Measurements from ENCODE around the gene PPP2R5C. TPM values are rescaled to one million over a fixed set of nuclear protein-coding genes. Genes with fewer than 3 reads are reported as not detected.
A peak's percentile ranks its signal among the peaks of the same experiment; 100 is the strongest.
"Not testable (repeated sequence)": the region's sequence is repeated elsewhere in the genome, so short reads cannot be mapped to it uniquely, and the experiment has no call there.

PPP2R5C gene
- total RNA-seq: 100 to 1,000 TPM; 266 to 449 (median 405) TPM
- 100 to 1,000 TPM; 155 to 181 TPM for polyA plus RNA-seq
- 282 reads per million, percentile 96 among the genes with 10 or more reads in this experiment for total RNA-seq

- ATAC-seq (peak; percentile 73), DNase-seq (peak; percentile 73 to 90 (median 87))
- Histone ChIP-seq H3K4me1 (ENCODE audit: control insufficient read depth in 2 of 2, insufficient read depth in 2 of 2, low read length in 2 of 2) (peaks cover 11 to 14% of the 10 kb centered on the region in 2 donors), H3K4me3 (ENCODE audit: low read length) (peak within 1 kb of the TSS; percentile 94), H3K27me3 (ENCODE audit: control insufficient read depth in 2 of 2, insufficient read depth in 2 of 2, low read length in 2 of 2) (no peaks in the 10 kb centered on the region), H3K27ac (ENCODE audit: low read depth, low read length) (peak within 1 kb of the TSS; percentile 91), H3K9me3 (ENCODE audit: control insufficient read depth in 2 of 3, low read length in 3 of 3) (no peaks in the 10 kb centered on the region), H3K36me3 (ENCODE audit: control insufficient read depth in 2 of 3, insufficient read depth in 3 of 3, low read length in 3 of 3) (peaks cover 0 to 4% (median 4%) of the 10 kb centered on the region in 3 experiments)
- peak within 1 kb of the TSS; percentile 89 to 96 (median 93) for H3K4me3 Mint-ChIP-seq
- H3K4me1 Mint-ChIP-seq: peaks cover 30 to 56% (median 38%) of the 10 kb centered on the region in 7 donors
- H3K9me3 Mint-ChIP-seq: peaks cover 0 to 1% (median 0%) of the 10 kb centered on the region in 11 donors
- intact Hi-C loops (cut with micrococcal nuclease): loop anchor here (1.0 to 5.0 kb wide), 6 partner anchors 22 to 544 kb away; partner anchors contain the start of genes DYNC1H1 (in 1 of the 2), HSP90AA1 (in 1 of the 2), MOK (in 1 of the 2) and WDR20 (in 1 of the 2)
- ChIA-PET POLR2A (interaction anchor here (0.7 to 5.9 kb wide), 19 partner anchors 9 to 188 kb away, joined by 3 to 38 read pairs (median 5); no protein-coding TSS in a partner anchor), CTCF (interaction anchor here (0.6 to 1.6 kb wide), 4 partner anchors 30 to 63 kb away, joined by 3 to 10 read pairs (median 4); no protein-coding TSS in a partner anchor)
- H3K27ac Mint-ChIP-seq: peak within 1 kb of the TSS; percentile 69 to 95 (median 91)
- peaks cover 0 to 16% (median under 1%) of the 10 kb centered on the region in 5 donors for H3K36me3 Mint-ChIP-seq
- H3K27me3 Mint-ChIP-seq: peaks cover 0 to 11% (median 0%) of the 10 kb centered on the region in 5 donors
Observed at GRCh38 chr14:101761032-101761880, at the start of gene PPP2R5C. PPP2R5C (plus strand) TSS chr14:101761709; CDS start chr14:101761894, 185 bp downstream.

GRCh38 chr14:101711857-101712233, 49.7 kb upstream of the PPP2R5C start:
- intact Hi-C loops (cut with micrococcal nuclease); H3K27ac Mint-ChIP-seq; H3K27ac ChIP-seq (ENCODE audit: low read depth, low read length); H3K36me3 Mint-ChIP-seq; H3K9me3 ChIP-seq (ENCODE audit: control insufficient read depth in 2 of 3, low read length in 3 of 3); ATAC-seq; H3K36me3 ChIP-seq (ENCODE audit: control insufficient read depth in 2 of 3, insufficient read depth in 3 of 3, low read length in 3 of 3); H3K27me3 ChIP-seq (ENCODE audit: control insufficient read depth in 2 of 2, insufficient read depth in 2 of 2, low read length in 2 of 2); H3K9me3 Mint-ChIP-seq; H3K4me3 ChIP-seq (ENCODE audit: low read length); CTCF ChIA-PET; DNase-seq; H3K4me3 Mint-ChIP-seq; H3K27me3 Mint-ChIP-seq; POLR2A ChIA-PET: not testable (repeated sequence)
- H3K4me1 ChIP-seq (ENCODE audit: control insufficient read depth in 2 of 2, insufficient read depth in 2 of 2, low read length in 2 of 2): peaks cover 12 to 63% of the 10 kb centered on the region in 2 donors
- peaks cover 7 to 48% (median 27%) of the 10 kb centered on the region in 7 donors for H3K4me1 Mint-ChIP-seq

GRCh38 chr14:101712341-101712740, 49.2 kb upstream of the PPP2R5C start:
- H3K27me3 Mint-ChIP-seq; H3K36me3 ChIP-seq (ENCODE audit: control insufficient read depth in 2 of 3, insufficient read depth in 3 of 3, low read length in 3 of 3); H3K36me3 Mint-ChIP-seq; intact Hi-C loops (cut with micrococcal nuclease); H3K27ac Mint-ChIP-seq; H3K27me3 ChIP-seq (ENCODE audit: control insufficient read depth in 2 of 2, insufficient read depth in 2 of 2, low read length in 2 of 2); H3K4me3 ChIP-seq (ENCODE audit: low read length); CTCF ChIA-PET; H3K4me3 Mint-ChIP-seq; H3K9me3 Mint-ChIP-seq; H3K9me3 ChIP-seq (ENCODE audit: control insufficient read depth in 2 of 3, low read length in 3 of 3); DNase-seq; ATAC-seq; POLR2A ChIA-PET; H3K27ac ChIP-seq (ENCODE audit: low read depth, low read length): not testable (repeated sequence)
- H3K4me1 Mint-ChIP-seq: peaks cover 7 to 48% (median 24%) of the 10 kb centered on the region in 7 donors
- peaks cover 8 to 63% of the 10 kb centered on the region in 2 donors for H3K4me1 ChIP-seq (ENCODE audit: control insufficient read depth in 2 of 2, insufficient read depth in 2 of 2, low read length in 2 of 2)

- H3K27ac ChIP-seq (ENCODE audit: low read depth, low read length); DNase-seq; H3K9me3 ChIP-seq (ENCODE audit: control insufficient read depth in 2 of 3, low read length in 3 of 3); H3K27ac Mint-ChIP-seq; H3K36me3 ChIP-seq (ENCODE audit: control insufficient read depth in 2 of 3, insufficient read depth in 3 of 3, low read length in 3 of 3); CTCF ChIA-PET; H3K4me3 ChIP-seq (ENCODE audit: low read length); H3K36me3 Mint-ChIP-seq; H3K4me3 Mint-ChIP-seq; intact Hi-C loops (cut with micrococcal nuclease); H3K9me3 Mint-ChIP-seq; POLR2A ChIA-PET; H3K27me3 Mint-ChIP-seq; H3K27me3 ChIP-seq (ENCODE audit: control insufficient read depth in 2 of 2, insufficient read depth in 2 of 2, low read length in 2 of 2): not testable (repeated sequence)
- H3K4me1 Mint-ChIP-seq: peaks cover 1 to 48% (median 20%) of the 10 kb centered on the region in 7 donors
- peaks cover 2 to 63% of the 10 kb centered on the region in 2 donors for H3K4me1 ChIP-seq (ENCODE audit: control insufficient read depth in 2 of 2, insufficient read depth in 2 of 2, low read length in 2 of 2)
- peak; percentile 27 for ATAC-seq
Observed at GRCh38 chr14:101713091-101713490, 48.4 kb upstream of the PPP2R5C start.

DNA sequence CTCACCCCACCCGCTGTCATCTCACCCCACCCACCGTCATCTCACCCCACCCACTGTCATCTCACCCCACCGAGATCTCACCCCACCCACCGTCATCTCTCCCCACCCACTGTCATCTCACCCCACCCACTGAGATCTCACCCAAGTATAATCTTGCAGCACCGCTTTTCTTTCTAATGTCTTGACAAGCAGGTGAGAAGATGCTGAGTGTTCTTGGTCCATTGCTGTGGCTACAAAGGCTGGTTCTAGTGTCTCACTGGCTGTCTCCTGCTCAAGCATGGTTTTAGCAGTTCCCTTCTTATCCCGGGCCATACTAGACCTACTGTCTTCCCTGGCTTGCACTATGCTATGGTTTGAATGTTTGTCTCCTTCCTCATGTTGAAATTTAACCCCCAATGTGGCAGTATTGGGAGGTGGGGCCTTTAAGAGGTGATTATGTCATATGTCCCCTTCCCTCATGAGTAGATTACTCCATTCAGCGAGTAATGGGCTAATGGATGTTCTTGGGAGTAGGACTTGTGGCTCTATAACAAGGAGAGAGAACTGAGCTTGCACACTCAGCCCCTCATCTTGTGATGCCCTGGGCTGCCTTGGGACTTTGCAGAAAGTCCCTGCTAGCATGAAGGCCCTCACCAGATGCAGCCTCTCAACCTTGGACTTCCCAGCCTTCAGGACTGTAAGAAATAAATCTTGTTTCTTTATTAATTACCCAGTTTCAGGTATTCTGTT, 47.7 kb upstream of the PPP2R5C start:
- ATAC-seq (peak; percentile 73), DNase-seq (no peak)
- intact Hi-C loops (cut with micrococcal nuclease): no loop called here
- no peak overlapping the region for H3K27ac ChIP-seq (ENCODE audit: low read depth, low read length)
- no peaks in the 10 kb centered on the region for H3K9me3 ChIP-seq (ENCODE audit: control insufficient read depth in 2 of 3, low read length in 3 of 3)
- no peak overlapping the region for H3K4me3 ChIP-seq (ENCODE audit: low read length)
- H3K27me3 ChIP-seq (ENCODE audit: control insufficient read depth in 2 of 2, insufficient read depth in 2 of 2, low read length in 2 of 2): no peaks in the 10 kb centered on the region
- no peaks in the 10 kb centered on the region for H3K36me3 ChIP-seq (ENCODE audit: control insufficient read depth in 2 of 3, insufficient read depth in 3 of 3, low read length in 3 of 3)
- H3K27ac Mint-ChIP-seq: peak overlapping the region in 8 of 9 donors; percentile 12 to 76 (median 67)
- peaks cover 0 to 8% (median 0%) of the 10 kb centered on the region in 5 donors for H3K36me3 Mint-ChIP-seq
- ChIA-PET CTCF (no interaction called here), POLR2A (no interaction called here)
- H3K9me3 Mint-ChIP-seq: peaks cover 0 to 8% (median 0%) of the 10 kb centered on the region in 11 donors
- peak overlapping the region in 1 of 10 donors; percentile 45 for H3K4me3 Mint-ChIP-seq
- H3K4me1 ChIP-seq (ENCODE audit: control insufficient read depth in 2 of 2, insufficient read depth in 2 of 2, low read length in 2 of 2): peaks cover 0 to 66% of the 10 kb centered on the region in 2 donors
- H3K4me1 Mint-ChIP-seq: peaks cover 0 to 48% (median 18%) of the 10 kb centered on the region in 7 donors
- no peaks in the 10 kb centered on the region for H3K27me3 Mint-ChIP-seq

DNA sequence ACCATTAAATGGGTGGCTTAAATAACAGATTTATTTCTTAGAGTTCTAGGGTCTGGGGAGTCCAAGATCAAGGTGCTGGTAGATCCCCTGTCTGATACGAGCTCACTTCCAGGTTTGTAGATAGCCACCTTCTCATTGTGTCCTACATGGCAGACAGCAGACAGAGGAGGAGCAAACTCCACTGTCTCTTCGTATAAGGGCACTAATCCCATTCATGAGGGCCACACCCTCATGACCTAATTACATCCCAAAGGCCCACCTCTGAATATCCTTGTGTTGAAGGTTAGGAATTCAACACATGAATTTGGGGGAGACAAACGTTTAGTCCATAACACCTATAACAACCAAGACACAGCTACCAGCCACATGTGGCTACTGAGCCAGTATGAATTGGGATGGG, 47.1 kb upstream of the PPP2R5C start:
- no peak overlapping the region for H3K27ac ChIP-seq (ENCODE audit: low read depth, low read length)
- Mint-ChIP-seq H3K4me1 (peaks cover 4 to 53% (median 24%) of the 10 kb centered on the region in 7 donors), H3K36me3 (peaks cover 0 to 8% (median 0%) of the 10 kb centered on the region in 5 donors), H3K27me3 (no peaks in the 10 kb centered on the region), H3K4me3 (no peak overlapping the region), H3K27ac (peak overlapping the region in 3 of 9 donors; percentile 62 to 76 (median 68)), H3K9me3 (peaks cover 0 to 8% (median 0%) of the 10 kb centered on the region in 11 donors)
- H3K36me3 ChIP-seq (ENCODE audit: control insufficient read depth in 2 of 3, insufficient read depth in 3 of 3, low read length in 3 of 3): no peaks in the 10 kb centered on the region
- H3K4me1 ChIP-seq (ENCODE audit: control insufficient read depth in 2 of 2, insufficient read depth in 2 of 2, low read length in 2 of 2): peaks cover 2 to 69% of the 10 kb centered on the region in 2 donors
- H3K27me3 ChIP-seq (ENCODE audit: control insufficient read depth in 2 of 2, insufficient read depth in 2 of 2, low read length in 2 of 2): no peaks in the 10 kb centered on the region
- H3K9me3 ChIP-seq (ENCODE audit: control insufficient read depth in 2 of 3, low read length in 3 of 3): no peaks in the 10 kb centered on the region
- ChIA-PET POLR2A (no interaction called here), CTCF (no interaction called here)
- ATAC-seq: no peak
- no peak for DNase-seq
- intact Hi-C loops (cut with micrococcal nuclease): no loop called here
- no peak overlapping the region for H3K4me3 ChIP-seq (ENCODE audit: low read length)

Measured in naive thymus-derived CD4-positive, alpha-beta T cell (primary cell).